ENCODE data around the gene USP13. TPM values are rescaled to one million over a fixed set of nuclear protein-coding genes. Genes with fewer than 3 reads are reported as not detected.

USP13 gene
- total and polyA plus RNA-seq, 2 experiments from 2014 or later: 6.0 to 8.2 TPM

GRCh38 chr3:179744667-179745066 lies 91.8 kb downstream of the USP13 start:
- 97 to 99% methylated on average over 5 of the region's 5 CpGs for WGBS, 2 experiments (ENCODE audit: low coverage in 1 of 2, low lambda C conversion rate in 2 of 2, missing lambda C conversion rate in 2 of 2)
- in situ Hi-C loops (cut with MboI): no loop called here
- H3K9me2 ChIP-seq (ENCODE audit: insufficient read depth): no peaks in the 10 kb centered on the region

GRCh38 chr3:179745079-179745478 lies 92.2 kb downstream of the USP13 start:
- TF ChIP-seq EZH2 (IDR thresholded peaks at IDR 0.05; ENCODE audit: insufficient read depth, poor library complexity, severe bottlenecking): no peak
- TF ChIP-seq EZH2phosphoT487 (IDR thresholded peaks at IDR 0.05; ENCODE audit: insufficient read depth, low read depth): no peak
- no peaks in the 10 kb centered on the region for H3K9me3 ChIP-seq (ENCODE audit: low read depth)
- no peaks in the 10 kb centered on the region for H3F3A ChIP-seq (ENCODE audit: insufficient read depth)
- WGBS, 2 experiments (ENCODE audit: low coverage in 1 of 2, low lambda C conversion rate in 2 of 2, missing lambda C conversion rate in 2 of 2): 90% methylated on average over 3 to 4 of the region's 4 CpGs
- H4K20me1 ChIP-seq (ENCODE audit: insufficient read depth): no peaks in the 10 kb centered on the region
- H3K9me2 ChIP-seq (ENCODE audit: insufficient read depth): no peaks in the 10 kb centered on the region
- no peak overlapping the region for H3K9ac ChIP-seq
- no peak overlapping the region for H3K4me3 ChIP-seq
- H3K79me2 ChIP-seq (ENCODE audit: insufficient read depth): no peaks in the 10 kb centered on the region
- no peak overlapping the region for H3K27ac ChIP-seq
- no peaks in the 10 kb centered on the region for H3K27me3 ChIP-seq (replicated peaks; ENCODE audit: insufficient read depth)
- no peak overlapping the region for H3K4me2 ChIP-seq (ENCODE audit: unreplicated experiment)
- in situ Hi-C loops (cut with MboI): no loop called here
- peaks cover 14% of the 10 kb centered on the region; the same call in 1 of the 2 replicates for H3K36me3 ChIP-seq (ENCODE audit: low read depth)
- no peaks in the 10 kb centered on the region for H3K4me1 ChIP-seq (ENCODE audit: insufficient read depth)
- no peak overlapping the region for H2AFZ ChIP-seq
- no peak for DNase-seq

More at GRCh38 chr3:179744667-179745066, 91.8 kb downstream of the USP13 start:
- TF ChIP-seq EZH2 (IDR thresholded peaks at IDR 0.05; ENCODE audit: insufficient read depth, poor library complexity, severe bottlenecking) (no peak), EZH2phosphoT487 (IDR thresholded peaks at IDR 0.05; ENCODE audit: insufficient read depth, low read depth) (no peak)
- H3K9me3 ChIP-seq (ENCODE audit: low read depth): no peaks in the 10 kb centered on the region
- no peaks in the 10 kb centered on the region for H4K20me1 ChIP-seq (ENCODE audit: insufficient read depth)
- H3K36me3 ChIP-seq (ENCODE audit: low read depth): peaks cover 14% of the 10 kb centered on the region; the same call in 1 of the 2 replicates
- H3K27ac ChIP-seq: no peak overlapping the region
- H3K4me3 ChIP-seq: no peak overlapping the region
- no peaks in the 10 kb centered on the region for H3K4me1 ChIP-seq (ENCODE audit: insufficient read depth)
- H3K27me3 ChIP-seq (replicated peaks; ENCODE audit: insufficient read depth): no peaks in the 10 kb centered on the region
- no peak overlapping the region for H2AFZ ChIP-seq
- H3F3A ChIP-seq (ENCODE audit: insufficient read depth): no peaks in the 10 kb centered on the region
- DNase-seq: no peak
- H3K4me2 ChIP-seq (ENCODE audit: unreplicated experiment): no peak overlapping the region
- H3K79me2 ChIP-seq (ENCODE audit: insufficient read depth): no peaks in the 10 kb centered on the region
- H3K9ac ChIP-seq: no peak overlapping the region

GRCh38 chr3:179745716-179746115 lies 92.9 kb downstream of the USP13 start:
- no peaks in the 10 kb centered on the region for H3K27me3 ChIP-seq (replicated peaks; ENCODE audit: insufficient read depth)
- H2AFZ ChIP-seq: no peak overlapping the region
- H4K20me1 ChIP-seq (ENCODE audit: insufficient read depth): no peaks in the 10 kb centered on the region
- H3K9me2 ChIP-seq (ENCODE audit: insufficient read depth): no peaks in the 10 kb centered on the region
- H3F3A ChIP-seq (ENCODE audit: insufficient read depth): no peaks in the 10 kb centered on the region
- DNase-seq: no peak
- H3K4me2 ChIP-seq (ENCODE audit: unreplicated experiment): no peak overlapping the region
- WGBS, 2 experiments (ENCODE audit: low coverage in 1 of 2, low lambda C conversion rate in 2 of 2, missing lambda C conversion rate in 2 of 2): 75 to 78% methylated on average over 5 of the region's 5 CpGs
- H3K9ac ChIP-seq: no peak overlapping the region
- no peaks in the 10 kb centered on the region for H3K79me2 ChIP-seq (ENCODE audit: insufficient read depth)
- no peak overlapping the region for H3K27ac ChIP-seq
- H3K36me3 ChIP-seq (ENCODE audit: low read depth): peaks cover 14% of the 10 kb centered on the region; the same call in 1 of the 2 replicates
- no peak overlapping the region for H3K4me3 ChIP-seq
- no peaks in the 10 kb centered on the region for H3K4me1 ChIP-seq (ENCODE audit: insufficient read depth)
- H3K9me3 ChIP-seq (ENCODE audit: low read depth): no peaks in the 10 kb centered on the region
- no peak for TF ChIP-seq EZH2phosphoT487 (IDR thresholded peaks at IDR 0.05; ENCODE audit: insufficient read depth, low read depth)
- no peak for TF ChIP-seq EZH2 (IDR thresholded peaks at IDR 0.05; ENCODE audit: insufficient read depth, poor library complexity, severe bottlenecking)
- in situ Hi-C loops (cut with MboI): no loop called here

- no peak overlapping the region for H3K4me2 ChIP-seq (ENCODE audit: unreplicated experiment)
- no peaks in the 10 kb centered on the region for H3F3A ChIP-seq (ENCODE audit: insufficient read depth)
- H3K79me2 ChIP-seq (ENCODE audit: insufficient read depth): no peaks in the 10 kb centered on the region
- peak; percentile 65 for DNase-seq
- no peaks in the 10 kb centered on the region for H3K27me3 ChIP-seq (replicated peaks; ENCODE audit: insufficient read depth)
- no peak overlapping the region for H2AFZ ChIP-seq
- no peaks in the 10 kb centered on the region for H3K9me3 ChIP-seq (ENCODE audit: low read depth)
- in situ Hi-C loops (cut with MboI): no loop called here
- H3K9me2 ChIP-seq (ENCODE audit: insufficient read depth): no peaks in the 10 kb centered on the region
- no peak overlapping the region for H3K4me3 ChIP-seq
- H3K27ac ChIP-seq: no peak overlapping the region
- no peaks in the 10 kb centered on the region for H3K36me3 ChIP-seq (ENCODE audit: low read depth)
- 61 to 66% methylated on average over 6 of the region's 6 CpGs for WGBS, 2 experiments (ENCODE audit: low coverage in 1 of 2, low lambda C conversion rate in 2 of 2, missing lambda C conversion rate in 2 of 2)
- H4K20me1 ChIP-seq (ENCODE audit: insufficient read depth): no peaks in the 10 kb centered on the region
- no peak overlapping the region for H3K9ac ChIP-seq
- TF ChIP-seq EZH2phosphoT487 (IDR thresholded peaks at IDR 0.05; ENCODE audit: insufficient read depth, low read depth) (no peak), EZH2 (IDR thresholded peaks at IDR 0.05; ENCODE audit: insufficient read depth, poor library complexity, severe bottlenecking) (no peak)
- no peaks in the 10 kb centered on the region for H3K4me1 ChIP-seq (ENCODE audit: insufficient read depth)
Measured at GRCh38 chr3:179750720-179751328, 98.0 kb downstream of the USP13 start.

Data from GM23248 (cell line).